NCI-H128 (cell line): Measurements from ENCODE around the gene ZNF155.
A peak's percentile ranks its signal among the peaks of the same experiment; 100 is the strongest.
"Not testable (repeated sequence)": the region's sequence is repeated elsewhere in the genome, so short reads cannot be mapped to it uniquely, and the experiment has no call there.

ENCODE experiments used
- DNase-seq: peaks from one replicate; lab custom pipeline; 2025; ENCODE audit not compliant: unreplicated experiment; lab: John Stamatoyannopoulos, UW

Gene ZNF155

DNA sequence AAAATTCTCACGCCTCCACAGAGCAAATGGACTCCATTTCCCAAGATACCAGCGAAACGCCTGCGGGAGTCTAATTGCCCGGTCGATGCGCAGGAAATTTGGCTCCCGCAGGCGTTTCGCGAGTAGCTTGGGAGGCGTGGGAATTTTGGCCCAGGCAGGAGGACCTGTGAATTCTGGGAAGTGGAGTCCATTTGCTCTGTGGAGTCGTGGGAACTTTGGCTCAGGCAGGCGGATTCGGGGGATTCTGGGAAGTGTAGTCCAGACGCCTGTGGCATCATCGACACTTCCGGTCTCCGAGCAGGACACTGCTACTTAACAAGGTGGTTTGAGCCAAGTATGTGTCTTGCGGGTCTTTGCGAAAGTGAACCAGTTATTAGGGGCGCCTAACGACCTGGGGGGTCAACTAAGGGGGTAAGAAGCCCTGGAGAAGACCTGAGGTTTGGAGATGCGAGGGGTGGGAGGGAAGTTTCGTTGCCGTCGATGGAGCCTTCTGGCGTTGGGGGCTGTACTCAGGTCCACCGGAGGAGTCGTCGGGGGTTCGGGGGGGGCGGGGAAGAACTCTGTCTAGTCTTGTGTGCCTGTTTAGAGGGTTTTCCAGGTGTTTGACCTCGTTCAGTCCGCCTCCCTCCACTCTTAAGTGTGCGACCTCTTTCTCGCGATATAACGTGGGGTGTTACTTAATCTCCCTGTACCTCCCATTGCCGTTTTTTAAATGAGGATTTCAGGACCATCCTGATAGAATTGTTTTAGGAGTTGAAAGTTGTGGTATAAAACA, at the start of gene ZNF155:
Gene ZNF155 (plus strand): TSS at position 277 of the 775 bp plus-strand sequence. CDS start 4,356 bp downstream, outside the sequence.
- peak; percentile 30 for DNase-seq

DNA sequence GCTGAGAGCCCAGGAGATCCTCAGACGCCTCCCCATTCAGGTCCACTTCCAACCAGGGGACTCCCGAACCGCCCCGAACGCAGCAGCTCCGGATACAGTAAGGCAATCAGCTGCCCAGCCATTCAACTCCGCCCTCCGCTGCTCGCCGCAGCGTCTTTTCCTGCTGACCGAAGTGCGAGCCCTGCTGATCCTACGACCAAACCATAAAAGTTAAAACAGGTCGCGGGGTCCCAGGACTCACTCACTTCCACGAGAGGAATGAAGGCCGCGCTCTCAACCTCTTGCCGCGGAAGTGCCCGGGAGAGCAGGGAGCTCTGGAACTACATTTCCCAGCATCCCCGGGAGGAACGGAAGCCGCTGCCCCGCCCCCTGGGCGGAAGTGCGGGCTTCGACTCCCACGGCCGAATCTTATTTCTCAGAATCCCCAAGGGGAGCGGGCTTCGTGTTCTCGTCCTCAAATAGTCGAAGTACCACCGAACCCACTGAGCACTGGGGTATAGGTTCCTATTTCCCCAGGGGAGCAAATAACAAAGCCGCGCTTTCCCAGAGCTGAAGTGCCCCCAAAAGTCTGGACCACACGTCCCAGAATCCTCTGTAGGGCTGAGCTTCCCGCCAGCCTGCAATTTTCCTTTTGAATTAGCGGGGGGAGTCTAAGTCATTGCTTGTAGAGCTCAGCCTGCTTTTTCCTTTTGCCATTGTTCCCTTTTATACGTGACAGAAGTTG, 48.8 kb upstream of the ZNF155 start, which contains the start of gene ZNF45:
Gene ZNF45 (minus strand): TSS at position 298 of the 724 bp plus-strand sequence. CDS start 13,097 bp downstream, outside the sequence.
- peak; percentile 75 for DNase-seq

- DNase-seq, result no peak
Observed at GRCh38 chr19:43936188-43936587, 47.8 kb upstream of the ZNF155 start.

- DNase-seq, result no peak
Observed at GRCh38 chr19:43939557-43940260, 44.3 kb upstream of the ZNF155 start.

DNA sequence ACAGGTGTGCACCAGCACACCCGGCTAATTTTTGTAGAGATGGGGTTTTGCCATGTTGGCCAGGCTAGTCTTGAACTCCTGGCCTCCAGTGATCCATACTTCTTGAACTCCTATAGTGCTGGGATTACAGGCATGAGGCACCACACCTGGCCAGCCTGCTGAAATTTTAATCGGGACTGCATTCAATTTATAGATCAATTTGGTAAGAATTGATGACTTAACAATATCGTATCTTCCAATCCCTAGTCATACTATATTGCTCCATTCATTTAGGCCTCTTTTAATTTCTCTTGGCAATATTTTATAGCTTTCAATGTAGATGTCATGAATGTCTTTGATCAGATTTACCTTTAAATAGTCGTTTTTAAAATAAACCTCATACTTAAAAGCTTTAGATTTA, 43.3 kb upstream of the ZNF155 start:
- DNase-seq, result no peak

DNA sequence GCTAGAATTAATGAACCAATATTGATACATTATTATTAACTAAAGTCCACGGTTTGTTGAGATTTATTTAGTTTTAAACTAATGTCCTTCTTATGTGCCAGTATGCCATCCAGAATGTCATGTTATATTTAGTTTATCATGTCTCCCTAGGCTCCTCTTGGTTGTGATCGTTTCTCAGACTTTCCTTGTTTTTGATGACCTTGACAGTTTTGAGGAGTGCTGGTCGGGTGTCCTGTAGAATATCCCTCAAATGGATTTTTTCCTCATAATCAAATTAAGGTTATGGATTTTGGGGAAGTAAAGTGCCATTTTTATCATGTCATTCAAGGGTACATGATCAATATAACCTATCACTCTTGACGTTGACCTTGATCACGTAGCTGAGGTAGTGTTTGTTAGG, 42.8 kb upstream of the ZNF155 start:
- no peak for DNase-seq

DNA sequence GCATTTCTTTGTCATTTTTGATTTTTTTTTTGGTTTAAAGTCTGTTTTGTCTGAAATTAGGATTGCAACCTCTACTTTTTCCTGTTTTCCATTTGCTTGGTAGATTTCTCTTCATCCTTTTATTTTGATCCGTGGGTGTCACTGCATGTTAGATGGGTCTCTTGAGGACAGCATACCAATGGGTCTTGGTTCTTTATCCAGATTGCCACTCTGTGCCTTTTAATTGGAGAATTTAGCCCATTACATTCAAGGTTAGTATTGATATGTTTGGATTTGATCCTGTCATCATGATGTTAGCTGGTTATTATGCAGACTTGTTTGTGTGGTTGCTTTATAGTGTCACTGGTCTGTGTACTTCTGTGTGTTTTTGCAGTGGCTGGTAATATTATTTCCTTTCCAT, 36.6 kb upstream of the ZNF155 start:
- DNase-seq, result not testable (repeated sequence)

GRCh38 chr19:43949803-43950202, 34.2 kb upstream of the ZNF155 start:
- DNase-seq, result not testable (repeated sequence)

- DNase-seq, result peak; percentile 71
Observed at GRCh38 chr19:43950834-43951645, 32.9 kb upstream of the ZNF155 start, which contains the start of gene ZNF221. TSS of gene ZNF221 (plus strand) at chr19:43951228. CDS start at chr19:43962727, 11,499 bp downstream.

DNA sequence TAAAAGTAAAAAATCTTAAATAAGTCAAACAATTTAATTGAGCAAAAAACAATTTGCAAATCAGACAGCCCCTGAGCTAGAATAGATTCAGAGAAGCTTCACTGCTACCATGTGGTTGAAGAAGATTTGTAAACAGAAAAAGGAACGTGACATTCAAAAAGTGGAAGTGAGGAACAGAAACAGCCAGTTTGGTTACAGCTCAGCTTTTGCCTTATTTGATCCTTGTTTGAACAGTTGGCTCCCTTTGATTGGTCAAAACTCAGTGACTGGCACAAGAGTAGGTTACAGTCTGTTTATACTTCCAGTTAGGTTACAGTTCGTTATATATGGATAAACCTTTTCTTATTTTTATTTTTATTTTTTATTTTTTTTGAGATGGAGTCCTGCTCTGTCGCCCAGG, 27.2 kb upstream of the ZNF155 start:
- no peak for DNase-seq

GRCh38 chr19:43957891-43958290, 26.1 kb upstream of the ZNF155 start:
- no peak for DNase-seq

GRCh38 chr19:43960411-43960810, 23.6 kb upstream of the ZNF155 start:
- no peak for DNase-seq

- no peak for DNase-seq
Observed at GRCh38 chr19:43966079-43966694, 17.8 kb upstream of the ZNF155 start.

GRCh38 chr19:43976732-43977131, 7.3 kb upstream of the ZNF155 start:
- DNase-seq, result no peak

DNA sequence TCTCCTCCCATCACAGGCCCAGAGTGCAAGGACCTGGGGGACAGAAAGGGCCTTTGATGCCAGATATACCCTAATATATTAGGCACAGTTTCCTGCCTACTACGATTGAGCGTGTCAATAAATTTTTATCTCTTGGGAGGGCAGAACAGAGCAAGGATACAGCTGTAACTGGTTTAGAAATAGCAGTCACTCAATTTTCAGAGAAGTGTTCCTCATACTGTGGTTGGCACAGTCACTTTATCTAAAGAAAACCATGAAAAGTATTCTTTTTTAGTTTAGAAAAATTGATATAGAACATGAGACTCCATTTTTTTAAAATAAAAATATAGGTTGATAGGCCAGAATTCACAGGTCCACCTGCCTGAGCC, 460 bp upstream of the ZNF155 start:
- DNase-seq, result no peak

- no peak for DNase-seq
Observed at GRCh38 chr19:43984687-43985000, 656 bp downstream of the ZNF155 start.

- DNase-seq, result no peak
Observed at GRCh38 chr19:43997631-43998290, 13.8 kb downstream of the ZNF155 start.

DNA sequence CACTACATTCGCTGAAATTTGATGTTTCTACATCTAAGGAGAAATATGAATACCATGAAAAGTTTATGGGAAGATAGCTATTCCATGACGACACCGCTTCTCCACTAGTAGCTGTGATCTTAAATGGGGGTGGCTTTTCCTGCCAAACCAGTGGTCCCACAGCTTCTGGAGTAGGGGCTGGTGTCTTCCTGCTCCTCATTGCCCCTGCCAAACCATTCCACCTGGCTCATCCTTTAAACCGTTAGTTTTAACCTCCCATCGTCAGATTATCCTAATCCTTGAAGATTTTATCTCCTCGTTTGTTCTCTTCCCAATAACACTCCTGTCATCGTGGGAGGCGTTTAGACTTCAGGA, 18.2 kb downstream of the ZNF155 start:
- no peak for DNase-seq

GRCh38 chr19:44002566-44003460, 18.8 kb downstream of the ZNF155 start, which contains the start of gene ZNF230:
TSS of gene ZNF230 (plus strand) at chr19:44002957. CDS start at chr19:44007079, 4,122 bp downstream.
- DNase-seq, result peak; percentile 85
